T follicular helper cell (primary cell): ENCODE measurements around the gene TPRX2.
A peak's percentile ranks its signal among the peaks of the same experiment; 100 is the strongest.
"Not testable (repeated sequence)": the region's sequence is repeated elsewhere in the genome, so short reads cannot be mapped to it uniquely, and the experiment has no call there.

Experiments
- DNase-seq: peaks from one replicate; pipeline ENCODE4 v3.0.0-alpha.2; 2020; ENCODE audit warnings: low read depth
- total RNA-seq, 2 experiments: gene quantifications; one replicate each; lab custom pipeline; 2026; lab: John Stamatoyannopoulos, UW

TPRX2 gene, protein sequence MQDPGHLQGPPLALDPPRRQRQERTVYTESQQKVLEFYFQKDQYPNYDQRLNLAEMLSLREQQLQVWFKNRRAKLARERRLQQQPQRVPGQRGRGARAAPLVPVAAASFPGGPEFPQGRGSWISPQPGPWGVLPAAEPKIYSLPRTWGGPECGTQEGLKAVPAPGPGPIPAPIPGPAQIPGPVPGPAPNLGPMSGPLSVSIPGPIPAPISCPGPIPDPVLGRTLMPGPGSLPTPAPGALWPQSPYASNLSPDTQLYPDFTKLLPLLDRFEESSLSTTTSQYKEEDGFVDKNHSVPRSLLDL
- total RNA-seq: 0 reads per million in 2 experiments

GRCh38 chr19:47858646-47859285 lies at the start of gene TPRX2:
Gene TPRX2, plus strand, starts transcription at chr19:47859235. Its CDS starts 12 bp downstream, at chr19:47859247.
- not testable (repeated sequence) for DNase-seq

DNA sequence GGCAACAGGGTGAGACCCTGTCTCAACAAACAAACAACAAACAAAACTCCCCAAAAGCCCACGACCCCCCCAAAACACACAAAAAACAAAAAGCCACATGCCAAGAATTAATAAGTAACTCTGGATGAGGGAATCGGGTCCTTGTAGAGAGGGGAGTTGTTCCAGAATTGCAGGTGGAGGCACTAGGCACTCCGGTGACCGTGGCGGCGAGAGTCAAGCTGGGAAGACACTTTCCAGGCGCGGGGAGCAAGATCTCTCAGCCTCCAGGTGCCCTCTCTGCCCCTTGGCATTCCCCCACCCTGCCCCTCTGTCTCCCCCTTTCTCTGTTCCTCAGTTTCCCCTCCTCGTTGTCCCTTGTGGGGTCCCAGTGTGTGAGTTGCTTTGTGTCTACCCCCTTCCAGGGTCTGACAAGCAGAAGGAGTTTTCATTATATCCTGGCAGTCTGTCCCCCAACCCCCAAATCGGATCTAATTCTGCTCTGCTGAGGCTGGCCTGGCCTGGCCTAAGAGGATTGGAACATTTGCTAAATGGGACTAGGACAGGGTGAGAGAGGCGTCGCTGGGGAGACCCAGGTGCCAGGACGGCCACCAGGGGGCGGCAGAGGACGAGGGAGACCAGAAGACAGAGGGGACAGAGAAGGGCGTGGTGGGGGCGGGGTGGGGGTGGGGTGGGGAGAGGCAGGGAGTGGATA lies 45.6 kb upstream of the TPRX2 start:
- DNase-seq: peak; percentile 68

- no peak for DNase-seq
Measured at GRCh38 chr19:47813995-47814328, 45.1 kb upstream of the TPRX2 start.

- not testable (repeated sequence) for DNase-seq
Measured at GRCh38 chr19:47816270-47816669, 42.8 kb upstream of the TPRX2 start.

GRCh38 chr19:47818221-47818620 lies 40.8 kb upstream of the TPRX2 start:
- not testable (repeated sequence) for DNase-seq

GRCh38 chr19:47819858-47820257 lies 39.2 kb upstream of the TPRX2 start:
- DNase-seq: no peak

GRCh38 chr19:47820410-47820809 lies 38.6 kb upstream of the TPRX2 start:
- no peak for DNase-seq

DNA sequence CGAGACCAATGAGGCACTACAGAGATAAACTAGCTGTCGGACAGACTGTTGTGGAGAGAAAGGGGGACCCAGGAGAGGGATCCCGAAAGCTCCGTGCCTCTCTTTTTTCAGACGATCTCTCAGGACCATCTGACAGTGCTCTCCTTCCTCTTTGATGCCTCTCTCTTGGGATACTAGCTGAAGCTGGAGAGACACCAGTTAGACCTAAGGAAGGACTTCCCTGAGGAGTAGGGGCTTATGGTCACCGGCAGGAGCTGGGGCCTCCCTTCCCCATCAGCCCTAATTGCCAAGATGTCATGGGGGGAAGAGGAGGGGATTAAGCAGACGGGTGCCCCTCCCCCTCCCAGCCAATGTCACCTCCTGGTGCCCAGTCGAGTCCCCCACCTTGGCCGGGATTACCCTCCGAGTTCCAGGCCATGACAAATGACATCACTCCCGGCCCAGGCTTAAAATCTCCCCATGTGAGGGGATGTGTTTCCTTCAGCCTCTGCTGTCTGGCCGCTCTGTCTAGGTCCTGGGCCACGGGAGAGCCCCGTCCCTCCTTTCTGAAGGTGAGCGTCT lies 37.5 kb upstream of the TPRX2 start, which contains the start of gene CRX:
TSS of gene CRX (plus strand) at position 478 of the 561 bp plus-strand sequence. CDS start 12,507 bp downstream, outside the sequence.
- no peak for DNase-seq

- DNase-seq: no peak
Measured at GRCh38 chr19:47824396-47824795, 34.6 kb upstream of the TPRX2 start.

GRCh38 chr19:47826800-47827199 lies 32.2 kb upstream of the TPRX2 start:
- no peak for DNase-seq

DNA sequence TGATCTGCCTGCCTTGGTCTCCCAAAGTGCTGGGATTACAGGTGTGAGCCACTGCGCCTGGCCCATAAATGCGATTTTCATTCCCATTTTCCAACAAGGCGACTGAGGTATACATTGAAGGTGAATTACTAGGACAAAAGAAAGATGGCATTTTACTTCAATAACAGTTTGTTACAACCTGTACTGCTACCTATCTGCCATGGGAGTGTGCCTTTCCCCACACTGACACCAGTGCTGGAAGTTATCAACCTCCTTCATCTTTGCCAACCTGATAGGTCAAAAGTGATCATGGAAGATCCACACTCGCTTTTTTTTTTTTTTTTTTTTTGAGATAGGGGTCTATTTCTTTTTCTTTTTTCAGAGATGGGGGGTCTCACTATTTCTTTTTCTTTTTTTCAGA lies 26.3 kb upstream of the TPRX2 start:
- no peak for DNase-seq

DNA sequence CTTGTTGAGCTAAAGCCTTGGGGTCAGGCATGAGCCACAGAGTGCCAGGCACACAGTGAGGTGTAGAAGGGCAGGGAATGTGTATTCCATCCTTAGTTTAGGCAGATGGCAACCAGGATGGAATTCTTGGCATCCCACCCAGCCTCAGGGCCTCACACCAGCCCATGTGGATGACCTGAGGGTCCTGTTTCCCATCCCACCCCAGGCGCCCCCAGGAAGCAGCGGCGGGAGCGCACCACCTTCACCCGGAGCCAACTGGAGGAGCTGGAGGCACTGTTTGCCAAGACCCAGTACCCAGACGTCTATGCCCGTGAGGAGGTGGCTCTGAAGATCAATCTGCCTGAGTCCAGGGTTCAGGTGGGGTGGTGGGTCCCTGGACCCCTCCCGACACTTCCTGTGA lies 23.0 kb upstream of the TPRX2 start:
- no peak for DNase-seq

DNA sequence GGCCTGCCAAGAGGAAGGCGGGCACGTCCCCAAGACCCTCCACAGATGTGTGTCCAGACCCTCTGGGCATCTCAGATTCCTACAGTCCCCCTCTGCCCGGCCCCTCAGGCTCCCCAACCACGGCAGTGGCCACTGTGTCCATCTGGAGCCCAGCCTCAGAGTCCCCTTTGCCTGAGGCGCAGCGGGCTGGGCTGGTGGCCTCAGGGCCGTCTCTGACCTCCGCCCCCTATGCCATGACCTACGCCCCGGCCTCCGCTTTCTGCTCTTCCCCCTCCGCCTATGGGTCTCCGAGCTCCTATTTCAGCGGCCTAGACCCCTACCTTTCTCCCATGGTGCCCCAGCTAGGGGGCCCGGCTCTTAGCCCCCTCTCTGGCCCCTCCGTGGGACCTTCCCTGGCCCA lies 19.6 kb upstream of the TPRX2 start:
- DNase-seq: no peak

DNA sequence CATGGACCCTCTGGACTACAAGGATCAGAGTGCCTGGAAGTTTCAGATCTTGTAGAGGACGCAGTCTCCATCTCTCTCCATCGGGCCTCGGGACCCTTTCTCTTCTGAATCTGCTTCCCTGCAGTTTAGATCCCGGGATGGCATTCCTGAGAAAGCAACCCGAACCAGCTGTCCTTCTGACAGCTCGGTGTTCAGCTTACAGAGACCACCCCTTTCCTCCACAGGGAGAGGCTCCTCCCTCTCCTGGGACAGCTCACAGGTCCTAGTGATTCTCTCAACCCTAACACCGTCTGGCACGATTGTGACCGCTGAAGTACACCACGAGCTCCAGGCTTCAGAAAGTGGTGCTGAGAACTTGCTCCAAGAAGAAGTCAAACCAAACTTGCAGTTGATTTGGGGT lies 19.1 kb upstream of the TPRX2 start:
- no peak for DNase-seq

GRCh38 chr19:47842941-47843340 lies 16.1 kb upstream of the TPRX2 start:
- no peak for DNase-seq

GRCh38 chr19:47848425-47848822 lies 10.6 kb upstream of the TPRX2 start:
- DNase-seq: no peak

GRCh38 chr19:47848823-47849473 lies 10.1 kb upstream of the TPRX2 start:
- peak; percentile 4 for DNase-seq

DNA sequence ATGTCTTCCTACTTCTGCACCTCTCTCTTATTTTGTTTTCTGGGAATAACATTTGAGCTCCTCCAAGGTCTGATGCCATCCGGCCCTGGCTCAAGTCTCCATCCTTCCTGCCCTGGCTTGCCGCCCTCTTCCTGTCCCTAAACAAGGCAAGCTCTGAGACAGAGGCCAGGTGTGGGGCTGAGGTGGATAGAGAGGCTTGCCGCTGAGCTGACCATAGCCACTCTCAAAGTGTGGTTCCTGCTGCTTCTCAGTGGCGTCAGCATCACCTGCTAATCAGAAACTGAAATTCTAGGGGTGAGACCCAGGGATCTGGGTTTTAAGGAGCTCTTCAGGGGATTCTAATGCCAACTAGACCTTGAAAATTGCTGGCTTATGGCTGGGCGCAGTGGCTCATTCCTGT lies 6.0 kb upstream of the TPRX2 start:
- no peak for DNase-seq

DNA sequence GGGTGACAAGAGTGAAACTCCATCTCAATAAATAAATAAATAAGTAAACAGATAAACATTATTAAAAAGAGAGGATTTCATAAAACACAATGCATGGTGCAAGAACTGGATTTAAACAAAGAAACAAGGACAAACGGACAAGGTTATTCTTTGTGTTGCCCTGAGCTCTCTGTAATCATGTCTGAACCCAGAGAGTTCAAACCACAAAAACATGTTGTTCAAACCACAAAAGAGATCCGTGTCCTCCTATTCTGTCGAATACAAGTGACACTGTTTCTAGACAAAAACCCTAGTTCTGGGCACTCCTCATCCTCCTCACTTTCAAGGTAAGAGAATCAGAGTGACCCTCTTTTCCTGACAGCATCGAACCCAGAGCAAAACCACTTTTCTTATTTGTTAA lies 4.6 kb upstream of the TPRX2 start:
- DNase-seq: no peak

DNA sequence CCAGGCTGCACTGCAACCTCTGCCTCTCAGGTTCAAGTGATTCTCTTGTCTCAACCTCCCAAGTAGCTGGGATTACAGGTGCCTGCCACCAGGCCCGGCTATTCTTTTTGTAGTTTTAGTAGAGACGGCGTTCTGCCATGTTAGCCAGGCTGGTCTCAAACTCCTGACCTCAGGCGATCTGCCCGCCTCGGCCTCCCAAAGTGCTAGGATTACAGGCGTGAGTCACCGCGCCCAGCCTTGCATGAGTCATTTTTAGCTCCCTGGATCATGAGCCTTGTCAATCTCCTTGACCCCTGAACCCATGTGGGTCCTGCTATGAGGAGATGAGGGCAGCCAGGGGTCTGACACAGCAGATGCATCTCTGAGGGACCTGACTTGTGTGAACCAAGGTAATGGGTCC lies 804 bp upstream of the TPRX2 start:
- not testable (repeated sequence) for DNase-seq

- not testable (repeated sequence) for DNase-seq
Measured at GRCh38 chr19:47859838-47860237, 803 bp downstream of the TPRX2 start.
